Thymus (tissue), 11 donors: ENCODE data around the gene PCDH9. TPM values are rescaled to one million over a fixed set of nuclear protein-coding genes. Genes with fewer than 3 reads are reported as not detected.
"Not testable (repeated sequence)": the region's sequence is repeated elsewhere in the genome, so short reads cannot be mapped to it uniquely, and the experiment has no call there.

Source experiments
- DNase-seq, 9 donors: peaks; one replicate each; pipeline ENCODE4 v3.0.0-alpha.2; 2013; ENCODE audit warnings: low spot score in 9 of 9, low read depth in 6 of 9, missing footprints in 1 of 9
- H3K27ac ChIP-seq, 2 donors: one replicate each; pipeline ENCODE4 v1.5.1; 2013; ENCODE audit warnings: control low read depth in 1 of 2, low read depth in 1 of 2, low read length in 1 of 2, mild to moderate bottlenecking in 1 of 2, moderate library complexity in 1 of 2
- H3K27me3 ChIP-seq, 2 donors: one replicate each; pipeline ENCODE4 v1.5.1; 2013; ENCODE audit warnings: low read length in 1 of 2; ENCODE audit not compliant: control insufficient read depth in 2 of 2, insufficient read depth in 1 of 2
- H3K36me3 ChIP-seq, 2 donors: one replicate each; pipeline ENCODE4 v1.5.1; 2013; ENCODE audit warnings: low read length in 1 of 2, mild to moderate bottlenecking in 1 of 2, moderate library complexity in 1 of 2; ENCODE audit not compliant: control insufficient read depth in 2 of 2, insufficient read depth in 2 of 2
- H3K4me1 ChIP-seq, 2 donors: one replicate each; pipeline ENCODE4 v1.5.1; 2013; ENCODE audit warnings: low read length in 2 of 2; ENCODE audit not compliant: control insufficient read depth in 2 of 2, insufficient read depth in 2 of 2
- H3K4me3 ChIP-seq, 2 donors: one replicate each; pipeline ENCODE4 v1.5.1; 2013; ENCODE audit warnings: low read length in 2 of 2, control low read depth in 1 of 2, mild to moderate bottlenecking in 1 of 2
- H3K9me3 ChIP-seq, 2 donors: one replicate each; pipeline ENCODE4 v1.5.1; 2013; ENCODE audit warnings: low read length in 1 of 2, mild to moderate bottlenecking in 1 of 2; ENCODE audit not compliant: control insufficient read depth in 2 of 2, insufficient read depth in 1 of 2
- WGBS: extraction: QIAGEN DNeasy Blood & Tissue Kit; methylation state at CpG from one replicate; pipeline ENCODE4 v1.1.7; 2013; 5-methylcytosine and 5-hydroxymethylcytosine counted together
- polyA plus RNA-seq: library from polyadenylated mRNA; stranded (reverse); fragments of 200-250 nt; gene quantifications from one replicate; pipeline ENCODE4 v1.2.3, GENCODE V29; 2013
- total RNA-seq: library from RNA; stranded (reverse); fragments of 120-200 nt; gene quantifications from one replicate; pipeline ENCODE4 v1.2.4, GENCODE V29; 2013
- donor health status: healthy.

Gene PCDH9
- total and polyA plus RNA-seq, 2 donors: 0.82 to 5.0 TPM

- DNase-seq: no peak
- no peak overlapping the region for H3K4me3 ChIP-seq
- H3K9me3 ChIP-seq: peaks cover 0 to 3% of the 10 kb centered on the region in 2 donors
- 96% methylated on average over 3 of the region's 3 CpGs for WGBS
- H3K36me3 ChIP-seq: no peaks in the 10 kb centered on the region
- no peak overlapping the region for H3K27ac ChIP-seq
- H3K4me1 ChIP-seq: no peaks in the 10 kb centered on the region
- no peaks in the 10 kb centered on the region for H3K27me3 ChIP-seq
Measured at GRCh38 chr13:66314911-66315310, 915.2 kb downstream of the PCDH9 start.

DNA sequence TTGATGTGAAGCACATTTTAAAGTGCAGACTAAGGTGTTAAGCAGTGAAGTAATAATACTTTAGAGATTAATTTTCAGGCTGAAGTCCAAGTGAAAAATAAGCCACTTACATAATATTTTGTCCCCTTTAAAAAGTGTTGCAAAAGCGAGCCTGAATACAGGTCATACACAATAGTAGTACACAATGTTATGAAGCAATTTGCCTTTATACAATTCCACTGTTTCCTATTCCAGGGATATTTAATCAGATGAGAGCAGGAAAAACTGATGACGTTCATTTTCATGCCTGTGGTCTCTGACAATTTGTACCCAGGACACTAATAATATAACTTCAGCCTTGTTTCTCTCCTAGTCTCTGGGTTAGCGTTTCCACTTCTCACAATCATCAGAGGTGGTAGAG is 916.7 kb downstream of the PCDH9 start:
- H3K4me3 ChIP-seq: no peak overlapping the region
- peaks cover 0 to 3% of the 10 kb centered on the region in 2 donors for H3K9me3 ChIP-seq
- no peaks in the 10 kb centered on the region for H3K4me1 ChIP-seq
- WGBS: 91% methylated on average over 3 of the region's 3 CpGs
- no peak overlapping the region for H3K27ac ChIP-seq
- no peaks in the 10 kb centered on the region for H3K36me3 ChIP-seq
- no peak for DNase-seq
- no peaks in the 10 kb centered on the region for H3K27me3 ChIP-seq

- no peak overlapping the region for H3K4me3 ChIP-seq
Measured at GRCh38 chr13:66312312-66313087, 917.6 kb downstream of the PCDH9 start.

GRCh38 chr13:66305961-66306617 is 924.0 kb downstream of the PCDH9 start:
- no peaks in the 10 kb centered on the region for H3K9me3 ChIP-seq
- peak in 2 of 9 donors; percentile 8 to 50 for DNase-seq
- H3K27ac ChIP-seq: no peak overlapping the region
- H3K4me3 ChIP-seq: no peak overlapping the region
- 48% methylated on average over 5 of the region's 5 CpGs for WGBS
- H3K36me3 ChIP-seq: no peaks in the 10 kb centered on the region
- H3K27me3 ChIP-seq: no peaks in the 10 kb centered on the region
- H3K4me1 ChIP-seq: no peaks in the 10 kb centered on the region

More at GRCh38 chr13:66312312-66313087, 917.6 kb downstream of the PCDH9 start:
- no peaks in the 10 kb centered on the region for H3K36me3 ChIP-seq
- no peaks in the 10 kb centered on the region for H3K27me3 ChIP-seq
- WGBS: 96% methylated on average over 10 of the region's 10 CpGs
- H3K27ac ChIP-seq: no peak overlapping the region
- H3K4me1 ChIP-seq: no peaks in the 10 kb centered on the region
- peaks cover 0 to 3% of the 10 kb centered on the region in 2 donors for H3K9me3 ChIP-seq
- no peak for DNase-seq

DNA sequence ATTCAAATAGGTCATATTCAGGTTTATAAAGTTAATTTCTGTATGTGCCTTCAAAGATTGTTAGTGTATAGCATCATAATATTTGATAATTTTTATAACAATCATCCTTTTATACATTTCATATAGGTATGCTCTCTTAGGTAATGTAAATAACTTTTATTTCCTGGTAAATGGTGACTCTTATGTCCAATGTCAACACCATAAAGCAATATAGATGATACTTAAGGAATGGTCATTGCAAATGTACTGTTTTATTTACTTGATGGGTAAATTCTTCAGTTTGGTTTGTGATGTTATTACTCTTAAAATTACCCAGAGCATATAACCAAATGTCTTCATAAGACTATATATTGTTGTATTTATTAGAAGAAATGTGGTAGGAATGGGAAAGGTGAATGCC is 928.7 kb downstream of the PCDH9 start:
- no peaks in the 10 kb centered on the region for H3K36me3 ChIP-seq
- H3K4me1 ChIP-seq: no peaks in the 10 kb centered on the region
- H3K4me3 ChIP-seq: no peak overlapping the region
- no peaks in the 10 kb centered on the region for H3K9me3 ChIP-seq
- no peak for DNase-seq
- no peak overlapping the region for H3K27ac ChIP-seq
- H3K27me3 ChIP-seq: no peaks in the 10 kb centered on the region

GRCh38 chr13:66301006-66301405 is 929.1 kb downstream of the PCDH9 start:
- no peak overlapping the region for H3K27ac ChIP-seq
- H3K4me1 ChIP-seq: no peaks in the 10 kb centered on the region
- H3K27me3 ChIP-seq: no peaks in the 10 kb centered on the region
- WGBS: 96% methylated on average over 1 of the region's 1 CpG
- H3K9me3 ChIP-seq: no peaks in the 10 kb centered on the region
- no peaks in the 10 kb centered on the region for H3K36me3 ChIP-seq
- H3K4me3 ChIP-seq: no peak overlapping the region
- DNase-seq: no peak

- H3K27me3 ChIP-seq: no peaks in the 10 kb centered on the region
- no peak for DNase-seq
- no peak overlapping the region for H3K27ac ChIP-seq
- H3K36me3 ChIP-seq: no peaks in the 10 kb centered on the region
- no peak overlapping the region for H3K4me3 ChIP-seq
- WGBS: 94% methylated on average over 1 of the region's 1 CpG
- no peaks in the 10 kb centered on the region for H3K4me1 ChIP-seq
- peaks cover 0 to 3% of the 10 kb centered on the region in 2 donors for H3K9me3 ChIP-seq
Measured at GRCh38 chr13:66296875-66297274, 933.3 kb downstream of the PCDH9 start.

GRCh38 chr13:66296328-66296727 is 933.8 kb downstream of the PCDH9 start:
- Histone ChIP-seq H3K4me1 (no peaks in the 10 kb centered on the region), H3K9me3 (peaks cover 0 to 3% of the 10 kb centered on the region in 2 donors), H3K36me3 (no peaks in the 10 kb centered on the region), H3K27me3 (no peaks in the 10 kb centered on the region), H3K4me3 (no peak overlapping the region), H3K27ac (no peak overlapping the region)
- DNase-seq: no peak

- not testable (repeated sequence) for H3K27me3 ChIP-seq, H3K27ac ChIP-seq, H3K36me3 ChIP-seq, H3K4me1 ChIP-seq, DNase-seq, H3K9me3 ChIP-seq, H3K4me3 ChIP-seq
- 95% methylated on average over 5 of the region's 5 CpGs for WGBS
Measured at GRCh38 chr13:66286806-66287205, 943.3 kb downstream of the PCDH9 start.
